ENCODE data around the gene ARSD.
"Not testable (repeated sequence)": the region's sequence is repeated elsewhere in the genome, so short reads cannot be mapped to it uniquely, and the experiment has no call there.

The ARSD gene

GRCh38 chrX:2928191-2928582 lies 952 bp downstream of the ARSD start:
- H3K4me3 ChIP-seq (ENCODE audit: low read depth, low read length): no peak overlapping the region
- TF ChIP-seq, protein P1, sequence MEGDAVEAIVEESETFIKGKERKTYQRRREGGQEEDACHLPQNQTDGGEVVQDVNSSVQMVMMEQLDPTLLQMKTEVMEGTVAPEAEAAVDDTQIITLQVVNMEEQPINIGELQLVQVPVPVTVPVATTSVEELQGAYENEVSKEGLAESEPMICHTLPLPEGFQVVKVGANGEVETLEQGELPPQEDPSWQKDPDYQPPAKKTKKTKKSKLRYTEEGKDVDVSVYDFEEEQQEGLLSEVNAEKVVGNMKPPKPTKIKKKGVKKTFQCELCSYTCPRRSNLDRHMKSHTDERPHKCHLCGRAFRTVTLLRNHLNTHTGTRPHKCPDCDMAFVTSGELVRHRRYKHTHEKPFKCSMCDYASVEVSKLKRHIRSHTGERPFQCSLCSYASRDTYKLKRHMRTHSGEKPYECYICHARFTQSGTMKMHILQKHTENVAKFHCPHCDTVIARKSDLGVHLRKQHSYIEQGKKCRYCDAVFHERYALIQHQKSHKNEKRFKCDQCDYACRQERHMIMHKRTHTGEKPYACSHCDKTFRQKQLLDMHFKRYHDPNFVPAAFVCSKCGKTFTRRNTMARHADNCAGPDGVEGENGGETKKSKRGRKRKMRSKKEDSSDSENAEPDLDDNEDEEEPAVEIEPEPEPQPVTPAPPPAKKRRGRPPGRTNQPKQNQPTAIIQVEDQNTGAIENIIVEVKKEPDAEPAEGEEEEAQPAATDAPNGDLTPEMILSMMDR (IDR thresholded peaks at IDR 0.05; ENCODE audit: borderline replicate concordance, insufficient read depth, low read depth, low read length): no peak

- H3K4me3 ChIP-seq (ENCODE audit: low read depth, low read length): no peak overlapping the region
- TF ChIP-seq, protein P1 (IDR thresholded peaks at IDR 0.05; ENCODE audit: borderline replicate concordance, insufficient read depth, low read depth, low read length): no peak
Measured at GRCh38 chrX:2926664-2927275, 2.4 kb downstream of the ARSD start.

DNA sequence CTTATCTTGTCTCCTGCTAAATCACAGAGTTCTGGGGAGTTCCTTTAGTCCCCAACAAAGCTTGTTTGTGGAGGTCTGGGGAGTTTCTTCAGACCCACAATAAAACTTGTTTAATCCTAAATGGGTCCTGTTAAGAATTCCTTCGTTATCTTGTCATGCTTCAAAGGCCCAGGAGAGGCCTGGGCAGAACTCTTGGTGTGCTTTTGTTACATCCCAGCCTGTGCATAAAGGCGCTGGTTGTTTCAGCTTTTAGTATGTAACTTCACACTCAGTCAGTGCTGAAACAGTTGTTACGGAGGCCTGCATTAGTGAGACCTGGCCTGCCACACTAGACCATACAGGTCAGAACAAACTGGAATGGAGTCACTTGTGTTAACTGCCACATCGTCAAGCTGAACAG lies 2.9 kb downstream of the ARSD start:
- not testable (repeated sequence) for H3K4me3 ChIP-seq (ENCODE audit: low read depth, low read length)

- no peak overlapping the region for H3K4me3 ChIP-seq (ENCODE audit: low read depth, low read length)
- TF ChIP-seq, protein P1 (IDR thresholded peaks at IDR 0.05; ENCODE audit: borderline replicate concordance, insufficient read depth, low read depth, low read length): no peak
Measured at GRCh38 chrX:2924151-2924550, 5.0 kb downstream of the ARSD start.

- TF ChIP-seq, protein P1 (IDR thresholded peaks at IDR 0.05; ENCODE audit: borderline replicate concordance, insufficient read depth, low read depth, low read length): no peak
- H3K4me3 ChIP-seq (ENCODE audit: low read depth, low read length): no peak overlapping the region
Measured at GRCh38 chrX:2921750-2922149, 7.4 kb downstream of the ARSD start.

- no peak overlapping the region for H3K4me3 ChIP-seq (ENCODE audit: low read depth, low read length)
Measured at GRCh38 chrX:2921193-2921592, 7.9 kb downstream of the ARSD start.

DNA sequence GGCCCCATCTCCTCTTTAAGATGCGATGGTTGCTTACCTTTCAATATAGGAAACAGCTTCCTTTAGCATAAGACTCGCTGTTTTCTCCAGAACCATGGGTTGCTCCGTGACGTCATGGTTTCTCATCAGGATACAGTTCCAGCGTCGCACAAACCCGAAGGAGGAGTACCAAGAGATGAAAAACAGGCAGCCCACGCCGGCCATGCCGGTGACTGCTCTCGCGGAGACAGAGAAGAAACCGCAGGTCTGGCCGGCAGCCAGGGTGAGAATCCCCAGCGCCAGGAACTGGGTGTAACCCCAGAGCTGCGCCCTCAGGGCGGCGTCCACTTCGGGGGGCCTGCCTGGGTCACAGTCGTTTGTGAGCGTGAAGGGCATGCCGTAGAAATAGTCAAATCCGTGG lies 11.4 kb downstream of the ARSD start:
- TF ChIP-seq, protein P1 (IDR thresholded peaks at IDR 0.05; ENCODE audit: borderline replicate concordance, insufficient read depth, low read depth, low read length): no peak
- no peak overlapping the region for H3K4me3 ChIP-seq (ENCODE audit: low read depth, low read length)

More at GRCh38 chrX:2921193-2921592, 7.9 kb downstream of the ARSD start:
- TF ChIP-seq, protein P1 (IDR thresholded peaks at IDR 0.05; ENCODE audit: borderline replicate concordance, insufficient read depth, low read depth, low read length): no peak

- TF ChIP-seq, protein P1 (IDR thresholded peaks at IDR 0.05; ENCODE audit: borderline replicate concordance, insufficient read depth, low read depth, low read length): no peak
Measured at GRCh38 chrX:2913118-2913517, 16.0 kb downstream of the ARSD start.

More at GRCh38 chrX:2913118-2913517, 16.0 kb downstream of the ARSD start:
- H3K4me3 ChIP-seq (ENCODE audit: low read depth, low read length): no peak overlapping the region
